ENCODE results near the gene ARF4.
"Not testable (repeated sequence)": the region's sequence is repeated elsewhere in the genome, so short reads cannot be mapped to it uniquely, and the experiment has no call there.

The ARF4 gene

DNA sequence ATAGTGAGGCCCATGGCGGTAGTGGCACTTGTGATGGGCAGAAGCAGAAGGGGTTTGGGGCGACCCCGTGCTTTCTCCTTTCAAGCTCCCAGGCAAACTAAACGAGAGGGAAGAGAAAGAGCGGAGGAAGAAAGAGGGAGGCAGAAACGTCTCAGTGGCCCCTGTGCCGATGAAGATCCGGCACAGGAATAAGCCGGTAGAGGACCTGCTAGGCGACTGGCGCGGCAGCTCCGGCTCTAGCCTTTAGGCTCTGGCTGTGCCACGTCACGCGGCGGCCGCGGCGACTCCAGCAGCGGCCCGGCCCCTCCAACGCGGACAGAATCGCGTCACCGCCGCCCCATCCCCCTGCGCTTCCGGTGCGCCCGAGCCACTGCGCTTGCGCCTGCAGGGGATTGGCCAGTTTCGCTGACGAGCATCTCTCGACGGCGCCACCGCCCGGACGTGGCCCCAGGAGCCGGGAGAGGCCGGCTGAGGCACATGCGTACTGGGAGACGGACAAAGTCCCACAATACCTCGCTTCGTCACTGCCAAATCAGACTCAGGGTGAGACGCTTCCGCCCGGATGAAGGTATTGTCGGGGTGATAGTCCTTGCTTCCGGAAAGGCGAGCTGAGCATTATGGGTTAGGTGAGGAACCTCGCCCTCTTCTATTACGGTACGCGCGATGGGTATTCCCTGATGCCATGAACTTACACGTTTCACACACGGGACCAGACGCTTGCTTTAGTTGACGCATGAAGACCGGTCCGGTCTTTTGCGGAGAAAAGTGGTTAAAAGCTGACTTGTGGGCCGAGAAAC lies at the start of gene ARF4:
TSS of gene ARF4 (minus strand) at position 218 of the 797 bp plus-strand sequence. CDS start at position 14, 204 bp downstream.
- TF ChIP-seq CTCF (IDR thresholded peaks at IDR 0.05; ENCODE audit: control insufficient read depth, extremely low read depth, insufficient read depth), result peak; percentile 37
- H3K4me3 ChIP-seq (ENCODE audit: low read depth, low read length), result peak within 1 kb of the TSS; percentile 94
- DNase-seq (ENCODE audit: low read depth), result peak; percentile 99

- no peak overlapping the region for H3K4me3 ChIP-seq (ENCODE audit: low read depth, low read length)
- peak; percentile 21; the same call in 1 of the 2 replicates for TF ChIP-seq CTCF (IDR thresholded peaks at IDR 0.05; ENCODE audit: control insufficient read depth, extremely low read depth, insufficient read depth)
- DNase-seq (ENCODE audit: low read depth), result no peak
These were observed 49.6 kb upstream of the ARF4 start for GRCh38 chr3:57646723-57647122.

GRCh38 chr3:57644740-57645139 lies 47.6 kb upstream of the ARF4 start:
- DNase-seq (ENCODE audit: low read depth), result no peak
- no peak overlapping the region for H3K4me3 ChIP-seq (ENCODE audit: low read depth, low read length)
- TF ChIP-seq CTCF (IDR thresholded peaks at IDR 0.05; ENCODE audit: control insufficient read depth, extremely low read depth, insufficient read depth), result no peak

GRCh38 chr3:57637391-57637790 lies 40.2 kb upstream of the ARF4 start:
- no peak overlapping the region for H3K4me3 ChIP-seq (ENCODE audit: low read depth, low read length)
- no peak for DNase-seq (ENCODE audit: low read depth)
- no peak for TF ChIP-seq CTCF (IDR thresholded peaks at IDR 0.05; ENCODE audit: control insufficient read depth, extremely low read depth, insufficient read depth)

- DNase-seq (ENCODE audit: low read depth), result not testable (repeated sequence)
These were observed 37.1 kb upstream of the ARF4 start for GRCh38 chr3:57634259-57634658.

GRCh38 chr3:57627976-57628375 lies 30.8 kb upstream of the ARF4 start:
- TF ChIP-seq CTCF (IDR thresholded peaks at IDR 0.05; ENCODE audit: control insufficient read depth, extremely low read depth, insufficient read depth), result no peak
- no peak overlapping the region for H3K4me3 ChIP-seq (ENCODE audit: low read depth, low read length)
- no peak for DNase-seq (ENCODE audit: low read depth)

More at GRCh38 chr3:57634259-57634658, 37.1 kb upstream of the ARF4 start:
- not testable (repeated sequence) for H3K4me3 ChIP-seq (ENCODE audit: low read depth, low read length)

DNA sequence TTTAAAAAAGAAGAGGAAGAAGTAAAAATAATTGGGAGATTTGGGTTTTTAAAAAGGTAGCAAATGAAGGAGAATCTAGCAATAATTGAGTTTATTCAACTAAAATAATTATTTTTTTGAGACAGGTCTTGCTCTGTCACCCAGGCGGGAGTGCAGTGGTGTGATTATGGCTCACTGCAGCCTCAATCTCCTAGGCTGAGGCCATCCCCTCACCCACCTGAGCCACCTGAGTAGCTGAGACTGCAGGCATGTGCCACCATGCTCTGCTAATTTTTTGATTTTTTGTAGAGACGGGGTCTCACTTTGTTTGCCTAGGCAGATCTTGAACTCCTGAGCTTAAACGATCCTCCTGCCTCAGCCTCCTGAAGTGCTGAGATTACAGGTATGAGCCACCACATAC lies 27.7 kb upstream of the ARF4 start:
- H3K4me3 ChIP-seq (ENCODE audit: low read depth, low read length), result no peak overlapping the region
- DNase-seq (ENCODE audit: low read depth), result no peak
- no peak for TF ChIP-seq CTCF (IDR thresholded peaks at IDR 0.05; ENCODE audit: control insufficient read depth, extremely low read depth, insufficient read depth)
